KMS-11 (cell line): ENCODE results near the gene RANBP3.

Source experiments
- H2AFZ ChIP-seq: fragments of 200-600 bp; sonication (generic); 2 replicates; pipeline ENCODE4 v1.6.1; 2016; ENCODE audit warnings: antibody characterized with exemption, mixed run types, low read depth
- H3K27ac ChIP-seq: fragments of 200-600 bp; sonication (generic); 2 replicates; pipeline ENCODE4 v1.6.1; 2016; ENCODE audit warnings: mild to moderate bottlenecking, mixed run types
- H3K27me3 ChIP-seq: fragments of 200-600 bp; sonication (generic); 2 replicates; pipeline ENCODE4 v1.6.1; 2017; ENCODE audit warnings: mild to moderate bottlenecking, low read depth, mixed run types, moderate library complexity; ENCODE audit not compliant: insufficient read depth
- H3K36me3 ChIP-seq: fragments of 200-600 bp; sonication (generic); 2 replicates; pipeline ENCODE4 v1.6.1; 2017; ENCODE audit warnings: mild to moderate bottlenecking, mixed run types; ENCODE audit not compliant: insufficient read depth
- H3K4me1 ChIP-seq: fragments of 200-600 bp; sonication (generic); 2 replicates; pipeline ENCODE4 v1.6.1; 2016; ENCODE audit warnings: mild to moderate bottlenecking, low read depth, mixed run types; ENCODE audit not compliant: poor library complexity, severe bottlenecking
- H3K4me2 ChIP-seq: fragments of 200-600 bp; sonication (generic); 2 replicates; pipeline ENCODE4 v1.7.0; 2016; ENCODE audit warnings: mild to moderate bottlenecking, mixed run types
- H3K4me3 ChIP-seq: fragments of 200-600 bp; sonication (generic); IDR thresholded peaks from 2 replicates; pipeline ENCODE4 v1.6.1; 2017; ENCODE audit warnings: low read depth, low read length, mixed read lengths; ENCODE audit not compliant: insufficient read depth
- H3K79me2 ChIP-seq: fragments of 200-600 bp; sonication (generic); 2 replicates; pipeline ENCODE4 v1.6.1; 2016; ENCODE audit warnings: low read depth, mixed run types; ENCODE audit not compliant: insufficient read depth
- H3K9ac ChIP-seq: fragments of 200-600 bp; sonication (generic); 2 replicates; pipeline ENCODE4 v1.6.1; 2016; ENCODE audit warnings: mild to moderate bottlenecking, mixed run types
- H4K20me1 ChIP-seq: fragments of 200-600 bp; sonication (generic); 2 replicates; pipeline ENCODE4 v1.6.1; 2016; ENCODE audit warnings: mild to moderate bottlenecking, mixed run types; ENCODE audit not compliant: insufficient read depth
- TF ChIP-seq, protein P1 (sequence below): fragments of 200-600 bp; sonication (generic); conservative IDR thresholded peaks from 2 replicates; pipeline ENCODE4 v1.6.1; 2017; ENCODE audit warnings: low read depth, mild to moderate bottlenecking, antibody characterized with exemption, low read length, moderate library complexity, mixed read lengths

RANBP3 gene

DNA sequence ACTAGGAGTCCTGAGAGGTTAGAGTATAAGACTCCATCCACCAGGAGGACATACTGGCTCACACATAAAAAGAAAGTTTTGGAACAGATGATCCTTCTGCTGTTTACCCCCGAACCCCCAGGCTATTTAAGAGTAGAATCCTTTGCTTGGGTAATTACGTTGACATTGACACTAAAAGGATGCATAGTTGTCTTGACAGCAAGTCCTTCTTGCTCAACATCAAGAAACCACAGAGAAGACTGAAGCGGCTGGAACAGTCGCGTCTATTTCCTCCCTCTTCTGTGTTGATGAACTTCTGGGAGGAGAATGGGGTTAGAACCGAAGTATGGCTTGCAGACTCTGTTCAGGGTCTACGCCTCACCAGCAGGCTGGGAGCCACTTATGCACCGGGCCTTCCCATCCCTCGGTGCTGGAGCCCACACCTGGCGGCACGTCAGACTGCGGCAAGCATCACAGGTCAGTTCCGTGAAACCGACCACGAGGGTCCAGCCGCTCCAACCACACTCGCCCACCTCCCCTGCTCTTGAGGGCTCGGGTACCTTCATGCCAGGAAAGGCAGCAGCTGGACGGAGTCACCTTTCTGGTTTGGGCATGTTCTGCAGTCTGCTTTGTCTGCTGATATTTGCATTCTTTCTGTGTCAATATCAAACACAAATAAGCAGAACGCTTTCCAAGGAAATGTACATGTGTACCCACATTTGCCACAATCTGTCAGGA lies 42.4 kb upstream of the RANBP3 start:
- Histone ChIP-seq H3K27me3 (no peaks in the 10 kb centered on the region), H3K4me1 (no peaks in the 10 kb centered on the region), H4K20me1 (no peaks in the 10 kb centered on the region), H3K27ac (no peak overlapping the region), H3K36me3 (no peaks in the 10 kb centered on the region), H3K9ac (no peak overlapping the region), H3K4me2 (no peak overlapping the region), H3K4me3 (no peak overlapping the region), H3K79me2 (no peaks in the 10 kb centered on the region), H2AFZ (no peak overlapping the region)
- TF ChIP-seq, protein P1, sequence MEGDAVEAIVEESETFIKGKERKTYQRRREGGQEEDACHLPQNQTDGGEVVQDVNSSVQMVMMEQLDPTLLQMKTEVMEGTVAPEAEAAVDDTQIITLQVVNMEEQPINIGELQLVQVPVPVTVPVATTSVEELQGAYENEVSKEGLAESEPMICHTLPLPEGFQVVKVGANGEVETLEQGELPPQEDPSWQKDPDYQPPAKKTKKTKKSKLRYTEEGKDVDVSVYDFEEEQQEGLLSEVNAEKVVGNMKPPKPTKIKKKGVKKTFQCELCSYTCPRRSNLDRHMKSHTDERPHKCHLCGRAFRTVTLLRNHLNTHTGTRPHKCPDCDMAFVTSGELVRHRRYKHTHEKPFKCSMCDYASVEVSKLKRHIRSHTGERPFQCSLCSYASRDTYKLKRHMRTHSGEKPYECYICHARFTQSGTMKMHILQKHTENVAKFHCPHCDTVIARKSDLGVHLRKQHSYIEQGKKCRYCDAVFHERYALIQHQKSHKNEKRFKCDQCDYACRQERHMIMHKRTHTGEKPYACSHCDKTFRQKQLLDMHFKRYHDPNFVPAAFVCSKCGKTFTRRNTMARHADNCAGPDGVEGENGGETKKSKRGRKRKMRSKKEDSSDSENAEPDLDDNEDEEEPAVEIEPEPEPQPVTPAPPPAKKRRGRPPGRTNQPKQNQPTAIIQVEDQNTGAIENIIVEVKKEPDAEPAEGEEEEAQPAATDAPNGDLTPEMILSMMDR = no peak

DNA sequence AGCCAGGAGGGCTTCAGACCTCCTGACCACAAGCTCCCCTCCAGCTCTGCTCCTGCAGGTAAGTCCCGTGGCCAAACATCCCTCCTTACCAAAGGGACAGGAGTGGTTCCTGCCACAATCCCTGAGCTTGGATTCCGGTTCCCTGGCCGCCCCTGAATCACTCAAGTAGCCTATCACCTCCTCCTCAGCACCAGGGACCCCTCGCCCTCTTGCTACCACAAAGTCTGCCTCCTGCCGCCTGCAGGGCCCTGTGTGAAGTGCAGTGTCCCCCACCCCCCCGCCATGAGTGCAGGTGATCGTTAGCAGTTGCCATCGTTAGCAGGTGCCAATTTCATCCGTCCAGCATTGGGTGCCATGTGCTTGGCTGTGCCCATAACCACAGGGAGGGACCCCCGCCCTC lies 40.8 kb upstream of the RANBP3 start:
- H3K36me3 ChIP-seq = no peaks in the 10 kb centered on the region
- H2AFZ ChIP-seq = no peak overlapping the region
- H3K4me3 ChIP-seq = no peak overlapping the region
- no peaks in the 10 kb centered on the region for H4K20me1 ChIP-seq
- H3K9ac ChIP-seq = no peak overlapping the region
- TF ChIP-seq, protein P1 = no peak
- no peaks in the 10 kb centered on the region for H3K27me3 ChIP-seq
- no peaks in the 10 kb centered on the region for H3K79me2 ChIP-seq
- no peak overlapping the region for H3K4me2 ChIP-seq
- no peak overlapping the region for H3K27ac ChIP-seq
- no peaks in the 10 kb centered on the region for H3K4me1 ChIP-seq

DNA sequence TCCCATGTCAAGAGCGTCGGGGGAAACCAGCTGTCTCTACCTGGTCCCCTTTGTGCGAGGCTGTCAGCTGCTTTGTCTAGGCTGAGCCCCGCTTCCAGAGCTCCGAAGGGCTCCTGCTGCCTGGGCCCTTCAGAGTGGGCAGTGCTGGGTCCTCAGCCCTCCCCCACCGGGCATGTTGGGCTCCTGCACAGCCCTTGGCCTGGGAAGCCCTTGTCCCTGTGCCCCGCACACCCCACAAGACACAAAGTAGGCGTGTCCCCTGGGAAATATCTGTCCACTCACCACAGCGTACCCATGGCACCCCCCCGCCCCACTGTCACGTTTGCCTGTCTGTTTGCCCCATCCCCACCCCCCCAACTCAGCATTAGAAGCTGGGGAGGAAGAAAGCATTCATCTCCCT lies 39.6 kb upstream of the RANBP3 start:
- no peaks in the 10 kb centered on the region for H4K20me1 ChIP-seq
- no peaks in the 10 kb centered on the region for H3K36me3 ChIP-seq
- no peaks in the 10 kb centered on the region for H3K27me3 ChIP-seq
- H3K79me2 ChIP-seq = no peaks in the 10 kb centered on the region
- H3K4me2 ChIP-seq = no peak overlapping the region
- H3K27ac ChIP-seq = no peak overlapping the region
- H3K4me1 ChIP-seq = no peaks in the 10 kb centered on the region
- no peak overlapping the region for H2AFZ ChIP-seq
- H3K9ac ChIP-seq = no peak overlapping the region
- H3K4me3 ChIP-seq = no peak overlapping the region
- TF ChIP-seq, protein P1 = no peak

DNA sequence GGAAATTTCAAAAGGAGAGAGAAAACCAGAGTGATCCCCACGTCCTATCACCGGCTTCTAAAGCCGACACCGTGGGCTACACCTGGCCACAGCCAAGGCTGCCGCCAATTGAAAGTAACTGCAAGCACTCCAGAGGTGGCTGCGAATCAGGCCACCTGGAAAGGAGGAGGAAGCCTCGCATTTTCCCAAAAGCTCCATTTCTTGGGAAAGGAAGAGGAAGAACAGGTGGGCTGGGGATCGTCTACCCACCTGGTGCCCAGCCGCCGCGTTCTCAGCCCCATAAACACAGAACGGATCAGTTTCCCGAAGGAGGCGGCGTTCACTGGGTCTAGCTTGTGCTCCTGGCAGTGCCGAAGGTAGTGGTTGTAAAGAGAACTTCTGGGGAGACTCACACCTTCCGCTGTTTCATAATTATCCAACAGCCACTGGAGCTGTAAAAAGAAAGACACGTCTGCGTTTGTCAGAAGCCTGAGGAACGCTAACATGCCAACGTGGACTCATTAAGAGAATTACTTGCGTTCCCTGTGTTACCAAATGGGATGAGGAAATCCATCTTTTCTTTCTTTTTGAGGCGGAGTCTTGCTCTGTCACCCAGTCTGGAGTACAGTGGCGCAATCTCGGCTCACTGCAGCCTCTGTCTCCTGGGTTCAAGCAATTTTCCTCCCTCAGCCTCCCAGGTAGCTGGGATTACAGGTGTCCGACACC lies 38.1 kb upstream of the RANBP3 start:
- no peaks in the 10 kb centered on the region for H3K27me3 ChIP-seq
- H3K4me2 ChIP-seq = no peak overlapping the region
- H3K9ac ChIP-seq = no peak overlapping the region
- no peaks in the 10 kb centered on the region for H3K36me3 ChIP-seq
- H3K4me3 ChIP-seq = no peak overlapping the region
- H3K79me2 ChIP-seq = no peaks in the 10 kb centered on the region
- TF ChIP-seq, protein P1 = no peak
- no peak overlapping the region for H2AFZ ChIP-seq
- H4K20me1 ChIP-seq = no peaks in the 10 kb centered on the region
- H3K4me1 ChIP-seq = no peaks in the 10 kb centered on the region
- no peak overlapping the region for H3K27ac ChIP-seq
